Mesenteric fat pad (tissue), 1 donor: ENCODE data around the gene KRTAP2-2. TPM values are rescaled to one million over a fixed set of nuclear protein-coding genes. Genes with fewer than 3 reads are reported as not detected.
"Not testable (repeated sequence)": the region's sequence is repeated elsewhere in the genome, so short reads cannot be mapped to it uniquely, and the experiment has no call there.

Experiments used
- DNase-seq: peaks from one replicate; pipeline ENCODE4 v3.0.0-alpha.2; 2020; ENCODE audit warnings: low spot score
- long read RNA-seq: library from polyadenylated mRNA; unstranded; transcript quantifications from one replicate; pipeline ENCODE4 v2.0.0, GENCODE V29; 2020
- total RNA-seq: library from RNA; stranded (reverse); fragmentation: NEBNext Ultra II Directional; extraction: Animal tissue kit (Norgen Biotek cat#: 25700); gene quantifications from one replicate; pipeline ENCODE4 v1.2.1, GENCODE V29; 2021
- donor health status: DM: yes; HTN: yes; CAD: no.

KRTAP2-2 gene, protein sequence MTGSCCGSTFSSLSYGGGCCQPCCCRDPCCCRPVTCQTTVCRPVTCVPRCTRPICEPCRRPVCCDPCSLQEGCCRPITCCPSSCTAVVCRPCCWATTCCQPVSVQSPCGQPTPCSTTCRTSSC
- not detected for total RNA-seq
- long read RNA-seq: 0 reads

DNA sequence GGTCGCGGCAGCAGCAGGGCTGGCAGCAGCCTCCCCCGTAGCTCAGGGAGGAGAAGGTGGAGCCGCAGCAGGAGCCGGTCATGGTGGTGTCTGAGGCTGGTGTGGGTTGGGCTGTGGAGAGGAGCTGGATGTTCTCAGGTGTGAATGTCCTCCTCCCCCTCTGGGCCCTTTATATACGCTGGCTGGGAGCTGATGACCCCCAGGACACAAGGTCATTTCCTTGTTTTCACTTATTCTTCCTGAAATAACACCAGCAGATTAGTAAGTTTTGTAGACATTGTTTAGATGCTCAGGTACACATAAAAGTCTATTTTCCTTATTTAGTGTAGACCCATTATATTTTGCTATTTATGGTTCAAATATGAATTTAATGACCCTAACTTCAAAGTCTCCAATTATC, at the start of gene KRTAP2-2:
KRTAP2-2 (minus strand) TSS at position 101 of the 400 bp plus-strand sequence; CDS start at position 82, 19 bp downstream.
- DNase-seq: not testable (repeated sequence)

DNA sequence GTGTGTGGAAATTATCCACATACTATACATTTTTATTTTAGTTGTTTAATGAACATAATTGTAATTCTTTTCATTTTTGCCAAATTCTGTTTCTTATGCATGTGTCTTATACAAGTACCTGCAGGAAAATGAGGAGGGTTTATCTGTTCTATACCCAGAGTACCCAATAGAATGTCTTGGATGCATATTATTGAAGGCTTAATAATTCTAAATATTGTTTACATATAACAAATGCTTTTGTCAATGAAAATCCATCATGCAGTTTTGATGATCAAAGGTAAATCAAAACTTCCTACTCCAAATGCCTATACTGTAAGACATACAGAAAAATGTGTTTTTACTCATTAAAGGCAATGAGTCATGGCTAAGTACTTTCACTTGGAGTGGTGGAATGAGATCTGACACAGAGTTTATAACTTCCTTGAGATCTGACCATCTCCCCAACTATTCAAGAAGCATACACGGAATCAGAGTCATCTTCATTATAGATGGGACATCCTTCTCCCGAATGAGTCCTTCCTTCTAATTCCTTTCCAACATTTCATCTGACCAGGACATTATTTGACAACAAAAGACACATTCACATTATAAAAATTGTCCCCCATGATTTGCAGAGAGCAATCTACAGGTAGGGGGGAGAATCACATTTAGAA, 49.5 kb upstream of the KRTAP2-2 start:
- DNase-seq: not testable (repeated sequence)

DNA sequence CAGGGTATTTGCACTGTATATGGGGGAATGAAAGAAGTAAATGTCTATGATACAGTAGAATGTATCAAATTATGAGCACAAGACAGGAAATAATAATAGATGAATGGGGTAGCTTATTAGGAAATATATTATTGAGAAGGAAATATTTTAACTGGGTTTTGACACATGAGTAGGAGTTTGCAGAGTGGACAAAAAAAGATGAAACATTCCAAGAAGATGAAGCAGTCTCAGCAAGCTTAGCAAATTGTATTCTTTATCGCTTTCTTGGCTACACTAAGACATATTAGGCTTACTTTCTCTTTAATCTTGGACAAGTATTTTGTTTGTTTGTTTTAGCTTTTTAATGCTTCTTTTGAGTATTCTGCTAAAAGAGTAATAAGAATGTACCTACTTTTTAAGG, 48.9 kb upstream of the KRTAP2-2 start:
- no peak for DNase-seq

DNA sequence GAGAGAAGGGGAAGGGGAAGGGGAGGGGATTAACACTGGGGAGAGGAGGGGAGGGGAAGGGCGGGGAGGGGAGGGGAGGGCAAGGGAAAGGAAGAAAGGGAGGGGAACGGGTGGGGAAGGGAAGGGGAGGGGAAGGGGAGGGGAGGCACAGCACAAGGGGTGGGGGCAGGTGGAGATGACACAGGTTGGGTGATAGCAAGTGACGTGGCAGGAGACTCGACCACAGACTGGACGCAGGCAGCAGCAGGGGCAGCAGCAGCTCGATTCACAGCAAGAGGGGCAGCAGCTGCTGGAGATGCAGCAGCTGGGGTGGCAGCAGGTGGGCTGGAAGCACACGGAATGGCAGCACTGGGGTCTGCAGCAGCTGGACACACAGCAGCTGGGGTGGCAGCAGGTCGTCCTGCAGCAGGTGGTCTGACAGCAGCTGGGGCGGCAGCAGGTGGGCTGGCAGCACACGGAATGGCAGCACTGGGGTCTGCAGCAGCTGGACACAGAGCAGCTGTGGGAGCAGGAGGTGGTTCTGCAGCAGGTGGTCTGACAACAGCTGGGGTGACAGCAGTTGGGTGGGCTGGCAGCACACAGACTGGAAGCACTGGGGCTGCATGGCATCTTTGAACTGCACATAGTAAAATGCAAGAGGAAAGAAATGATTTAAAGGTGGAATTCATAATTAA, 46.7 kb upstream of the KRTAP2-2 start, which contains the start of gene KRTAP4-16:
KRTAP4-16 (minus strand) TSS at position 624 of the 674 bp plus-strand sequence; CDS start at position 624, 0 bp downstream.
- no peak for DNase-seq

DNA sequence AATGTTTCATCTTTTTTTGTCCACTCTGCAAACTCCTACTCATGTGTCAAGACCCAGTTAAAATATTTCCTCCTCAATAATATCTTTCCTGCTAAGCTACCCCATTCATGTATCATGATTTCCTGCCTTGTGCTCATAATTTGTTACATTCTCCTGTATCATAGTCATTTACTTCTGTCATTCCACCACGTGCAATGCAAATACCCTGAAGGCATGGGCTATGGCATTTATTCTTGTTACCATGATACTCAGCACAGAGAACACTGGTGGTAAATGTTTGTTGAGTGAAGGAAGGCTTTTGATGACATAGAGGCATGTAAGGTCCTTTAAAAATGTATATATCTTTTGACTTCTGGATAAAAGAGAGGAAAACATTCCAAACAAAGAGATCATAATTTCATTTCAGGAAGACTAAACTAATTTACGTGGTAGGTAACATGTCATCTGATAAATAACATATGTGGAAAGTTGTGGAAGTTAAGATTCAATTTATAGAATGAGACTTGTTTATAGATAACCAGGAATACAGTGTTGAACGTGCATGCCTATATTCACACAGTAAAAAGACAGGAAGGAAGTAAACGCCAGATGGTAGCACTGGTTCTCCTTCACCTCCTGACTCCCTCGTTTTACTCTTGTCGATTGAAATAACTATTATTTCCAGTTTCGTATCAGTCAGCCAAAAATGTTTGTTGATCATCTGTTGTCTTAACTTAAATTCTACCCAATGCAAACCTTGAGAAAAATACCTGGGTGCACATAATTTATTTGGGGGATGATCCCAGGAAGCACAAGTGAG, 44.9 kb upstream of the KRTAP2-2 start:
- not testable (repeated sequence) for DNase-seq

DNA sequence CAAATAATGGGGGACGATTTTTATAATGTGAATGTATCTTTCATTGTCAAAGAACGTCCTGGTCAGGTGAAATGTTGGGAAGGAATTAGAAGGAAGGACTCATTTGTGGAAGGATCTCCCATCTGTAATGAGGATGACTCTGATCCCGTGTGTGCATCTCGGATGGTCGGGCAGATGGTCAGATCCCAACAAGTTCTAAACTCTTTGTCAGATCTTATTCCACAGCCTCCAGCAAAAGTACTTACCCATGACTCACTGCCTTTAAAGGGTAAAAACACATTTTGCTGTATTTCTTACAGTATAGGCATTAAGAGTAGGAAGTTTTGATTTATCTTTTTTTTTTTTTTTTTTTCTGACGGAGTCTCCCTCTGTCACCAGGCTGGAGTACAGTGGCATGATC, 43.5 kb upstream of the KRTAP2-2 start:
- DNase-seq: no peak

DNA sequence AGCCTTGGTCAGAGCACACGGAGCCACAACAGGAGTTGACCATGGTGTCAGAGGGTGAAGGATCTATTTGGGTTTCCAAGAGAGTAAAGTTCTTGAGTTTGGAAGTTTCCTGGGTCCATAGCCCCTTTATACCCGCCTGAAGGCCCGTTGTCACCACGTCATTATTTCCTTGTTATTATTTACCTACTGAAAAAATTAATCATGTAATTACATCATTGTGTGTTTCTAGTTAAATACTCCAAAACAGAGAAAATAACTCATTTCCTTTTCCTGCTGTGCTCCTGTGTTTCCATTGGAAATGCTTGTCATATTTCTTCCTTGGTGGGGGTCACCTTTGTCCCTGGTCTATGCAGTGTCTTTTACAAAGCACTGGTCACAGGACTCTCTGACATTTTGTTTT, 43.0 kb upstream of the KRTAP2-2 start, which contains the start of gene KRTAP4-8:
KRTAP4-8 (minus strand) TSS at position 101 of the 400 bp plus-strand sequence; CDS start at position 43, 58 bp downstream.
- DNase-seq: no peak

DNA sequence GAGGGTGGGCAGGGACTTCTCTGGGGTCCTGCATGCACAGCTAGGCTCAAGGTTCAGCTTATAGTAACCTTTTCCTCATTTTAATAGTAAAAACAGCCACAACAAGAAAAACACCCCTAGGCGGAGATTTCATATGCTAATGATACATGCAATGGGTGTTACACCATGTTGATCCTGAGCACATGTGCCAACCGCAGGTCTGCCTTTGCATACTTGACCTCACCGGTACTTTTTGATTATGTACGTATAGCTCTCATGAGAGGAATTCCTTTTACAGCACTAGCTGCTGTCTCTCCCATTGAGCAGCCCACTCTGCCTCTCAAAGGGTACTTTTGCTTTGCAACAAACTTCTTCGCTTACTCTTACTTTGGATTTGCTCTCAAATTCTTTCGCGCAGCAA, 41.0 kb upstream of the KRTAP2-2 start:
- no peak for DNase-seq

DNA sequence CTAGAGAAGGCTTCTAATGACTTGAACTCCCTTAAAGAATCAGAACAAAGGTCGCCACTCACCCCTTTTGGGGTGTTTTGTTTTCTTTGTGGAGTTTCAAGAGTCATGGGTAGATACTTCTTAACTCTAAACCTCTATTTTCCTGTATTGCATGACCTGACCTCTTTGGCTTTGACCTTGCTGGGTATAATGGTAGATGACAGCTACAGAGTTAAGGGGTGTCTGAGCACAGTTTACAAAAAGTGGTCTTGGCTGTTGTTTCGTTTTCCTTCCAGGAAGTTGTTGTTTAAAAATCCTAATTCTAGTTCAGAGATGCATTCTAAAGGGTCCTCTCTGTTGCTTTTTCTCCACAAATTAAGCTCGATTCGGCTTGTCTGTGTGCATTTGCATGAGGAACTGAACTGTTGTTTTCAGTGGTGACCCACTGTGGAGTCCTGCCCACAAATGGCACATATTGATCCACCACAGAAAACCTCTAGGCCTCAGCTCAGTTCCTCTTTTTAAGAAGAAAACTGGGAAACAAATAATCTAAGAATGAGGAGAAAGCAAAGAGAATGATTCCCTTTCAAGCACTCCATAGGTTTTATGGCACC, 33.8 kb upstream of the KRTAP2-2 start:
- not testable (repeated sequence) for DNase-seq

DNA sequence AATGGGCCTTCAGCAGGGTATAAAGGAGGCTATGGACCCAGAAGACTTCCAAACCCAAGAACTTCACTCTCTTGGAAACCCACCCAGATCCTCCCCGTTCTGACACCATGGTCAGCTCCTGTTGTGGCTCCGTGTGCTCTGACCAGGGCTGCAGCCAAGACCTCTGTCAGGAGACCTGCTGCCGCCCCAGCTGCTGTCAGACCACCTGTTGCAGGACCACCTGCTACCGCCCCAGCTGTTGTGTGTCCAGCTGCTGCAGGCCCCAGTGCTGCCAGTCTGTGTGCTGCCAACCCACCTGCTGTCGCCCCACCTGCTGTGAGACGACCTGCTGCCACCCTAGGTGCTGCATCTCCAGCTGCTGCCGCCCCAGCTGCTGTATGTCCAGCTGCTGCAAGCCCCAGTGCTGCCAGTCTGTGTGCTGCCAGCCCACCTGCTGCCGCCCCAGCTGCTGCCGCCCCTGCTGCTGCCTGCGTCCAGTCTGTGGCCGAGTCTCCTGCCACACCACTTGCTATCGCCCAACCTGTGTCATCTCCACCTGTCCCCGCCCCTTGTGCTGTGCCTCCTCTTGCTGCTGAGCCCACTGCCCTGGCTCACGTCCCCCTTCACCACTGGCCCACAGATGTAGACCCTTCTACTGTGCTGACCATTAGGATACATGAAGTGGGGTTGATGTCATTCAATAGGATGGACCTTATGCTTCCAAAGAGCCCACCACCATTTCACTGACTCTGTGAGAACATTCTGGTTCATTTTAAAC, 29.2 kb upstream of the KRTAP2-2 start, which contains the start of gene KRTAP4-7:
KRTAP4-7 (plus strand) TSS at position 51 of the 757 bp plus-strand sequence; CDS start at position 108, 57 bp downstream.
- DNase-seq: not testable (repeated sequence)

DNA sequence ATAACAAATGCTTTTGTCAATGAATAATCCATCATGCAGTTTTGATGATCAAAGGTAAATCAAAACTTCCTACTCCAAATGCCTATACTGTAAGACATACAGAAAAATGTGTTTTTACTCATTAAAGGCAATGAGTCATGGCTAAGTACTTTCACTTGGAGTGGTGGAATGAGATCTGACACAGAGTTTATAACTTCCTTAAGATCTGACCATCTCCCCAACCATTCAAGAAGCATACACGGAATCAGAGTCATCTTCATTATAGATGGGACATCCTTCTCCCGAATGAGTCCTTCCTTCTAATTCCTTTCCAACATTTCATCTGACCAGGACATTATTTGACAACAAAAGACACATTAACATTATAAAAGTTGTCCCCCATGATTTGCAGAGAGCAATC, 28.4 kb upstream of the KRTAP2-2 start:
- DNase-seq: not testable (repeated sequence)

DNA sequence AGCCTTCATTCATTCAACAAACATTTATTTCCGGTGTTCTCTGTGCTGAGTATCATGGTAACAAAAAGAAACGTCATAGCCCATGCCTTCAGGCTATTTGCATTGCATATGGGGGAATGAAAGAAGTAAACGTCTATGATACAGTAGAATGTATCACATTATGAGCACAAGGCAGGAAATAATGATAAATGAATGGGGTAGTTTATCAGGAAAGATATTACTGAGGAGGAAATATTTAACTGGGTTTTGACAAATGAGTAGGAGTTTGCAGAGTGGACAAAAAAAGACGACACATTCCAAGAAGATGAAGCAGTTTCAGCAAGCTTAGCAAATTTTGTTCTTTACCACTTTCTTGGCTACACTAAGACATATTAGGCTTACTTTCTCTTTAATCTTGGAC, 27.6 kb upstream of the KRTAP2-2 start:
- no peak for DNase-seq

DNA sequence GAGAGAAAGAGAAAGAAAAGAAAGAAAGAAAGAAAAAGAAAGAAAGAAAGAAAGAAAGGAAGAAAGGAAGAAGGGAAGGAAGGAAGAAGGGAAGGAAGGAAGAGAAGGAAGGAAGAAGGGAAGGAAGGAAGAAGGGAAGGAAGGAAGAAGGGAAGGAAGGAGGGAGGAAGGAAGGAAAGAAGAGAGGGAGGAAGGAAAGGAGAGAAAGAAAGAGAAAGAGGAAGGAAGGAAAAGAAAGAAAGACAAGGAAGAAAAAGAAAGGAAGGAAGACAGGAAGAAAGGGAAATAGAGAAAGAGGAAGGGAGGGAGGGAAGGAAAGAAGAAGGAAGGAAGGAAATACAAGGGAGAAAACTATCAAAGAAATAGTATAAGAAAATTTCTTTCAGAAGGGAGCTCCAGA, 21.8 kb upstream of the KRTAP2-2 start:
- DNase-seq: no peak

DNA sequence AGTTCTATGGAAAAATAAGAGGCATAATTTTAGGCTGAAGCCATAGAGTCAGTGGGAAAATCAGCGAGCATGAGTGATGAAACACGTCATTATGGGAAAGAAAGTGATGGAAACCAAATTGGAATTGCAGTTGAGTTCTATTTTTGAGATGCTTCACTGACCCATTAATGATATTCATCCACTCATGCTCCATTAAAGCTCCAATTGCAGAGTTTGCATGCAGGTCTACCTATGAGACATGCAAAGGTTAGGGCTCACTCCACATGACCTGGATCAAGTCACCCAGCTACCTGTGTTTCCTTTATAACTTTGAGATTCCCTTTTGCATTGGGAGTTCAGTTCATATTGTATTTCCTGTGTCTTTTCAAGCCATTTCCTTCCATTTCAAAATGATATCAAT, 18.6 kb upstream of the KRTAP2-2 start:
- DNase-seq: no peak

DNA sequence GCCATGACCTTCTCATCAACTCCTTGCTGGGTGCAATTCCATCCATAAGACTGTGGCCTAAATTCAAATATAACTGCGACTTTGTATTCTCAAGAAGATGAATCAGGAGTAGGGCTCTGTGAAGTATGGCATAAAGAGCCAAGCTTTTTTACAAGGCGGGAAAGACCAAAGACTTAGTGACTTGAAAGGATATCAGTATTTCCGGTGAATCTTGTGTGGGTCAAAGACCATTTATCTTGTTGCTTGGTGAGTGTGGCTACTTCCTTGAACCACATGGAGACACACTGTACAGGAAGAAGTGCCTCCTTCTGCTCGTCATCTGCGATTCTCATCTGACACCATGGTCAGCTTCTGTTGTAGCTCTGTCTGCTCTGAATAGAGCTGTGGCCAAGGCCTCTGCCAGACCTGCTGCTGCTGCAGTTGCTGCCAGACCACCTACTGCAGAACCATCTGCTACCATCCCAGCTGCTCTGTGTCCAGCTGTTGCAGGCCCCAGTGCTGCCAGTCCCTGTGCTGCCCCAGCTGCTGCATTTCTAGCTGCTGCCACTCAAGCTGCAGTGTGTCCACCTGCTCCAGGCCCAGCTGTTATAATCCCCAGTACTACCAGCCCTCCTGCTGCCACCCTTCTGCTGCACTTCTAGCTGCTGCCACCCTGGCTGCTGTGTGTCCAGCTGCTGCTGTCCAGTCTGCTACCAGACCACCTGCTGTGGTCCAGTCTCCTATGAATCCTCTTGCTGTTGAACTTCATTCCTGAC, 16.8 kb upstream of the KRTAP2-2 start:
- no peak for DNase-seq

DNA sequence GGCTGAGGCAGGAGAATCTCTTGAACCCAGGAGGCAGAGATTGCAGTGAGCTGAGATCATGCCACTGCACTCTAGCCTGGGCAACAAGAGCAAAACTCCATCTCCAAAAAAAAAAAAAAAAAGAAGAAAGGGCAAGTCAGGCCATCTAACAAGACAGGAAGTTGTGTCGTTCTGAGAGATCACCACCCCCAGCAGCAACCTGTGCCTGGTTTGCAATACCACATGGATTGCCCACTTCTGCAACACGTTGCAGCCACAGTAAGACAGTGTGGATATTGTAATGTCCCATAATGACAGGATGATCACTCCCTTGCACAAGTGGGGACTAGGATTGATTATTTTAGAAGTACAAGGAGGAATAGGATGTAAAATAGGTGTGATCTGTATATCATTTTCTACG, 14.0 kb upstream of the KRTAP2-2 start:
- no peak for DNase-seq

DNA sequence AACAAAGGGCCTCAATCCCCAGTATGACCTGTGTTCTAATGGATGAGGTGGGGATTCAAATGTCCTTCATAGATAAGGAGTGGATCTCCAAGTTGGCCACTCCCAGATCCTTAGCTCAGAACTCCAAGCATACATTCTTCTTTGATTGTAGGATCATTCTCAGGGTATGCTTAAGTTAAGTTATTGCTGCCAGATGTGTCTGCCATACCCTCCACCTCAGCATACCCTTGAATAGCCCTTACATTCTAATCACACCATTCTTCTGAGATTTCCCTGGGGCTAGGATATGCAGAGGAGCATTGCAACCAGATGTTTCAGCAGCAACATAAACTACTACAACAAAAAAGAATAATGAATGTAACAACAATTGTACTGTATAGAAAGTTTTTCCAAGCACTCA, 12.3 kb upstream of the KRTAP2-2 start:
- no peak for DNase-seq

DNA sequence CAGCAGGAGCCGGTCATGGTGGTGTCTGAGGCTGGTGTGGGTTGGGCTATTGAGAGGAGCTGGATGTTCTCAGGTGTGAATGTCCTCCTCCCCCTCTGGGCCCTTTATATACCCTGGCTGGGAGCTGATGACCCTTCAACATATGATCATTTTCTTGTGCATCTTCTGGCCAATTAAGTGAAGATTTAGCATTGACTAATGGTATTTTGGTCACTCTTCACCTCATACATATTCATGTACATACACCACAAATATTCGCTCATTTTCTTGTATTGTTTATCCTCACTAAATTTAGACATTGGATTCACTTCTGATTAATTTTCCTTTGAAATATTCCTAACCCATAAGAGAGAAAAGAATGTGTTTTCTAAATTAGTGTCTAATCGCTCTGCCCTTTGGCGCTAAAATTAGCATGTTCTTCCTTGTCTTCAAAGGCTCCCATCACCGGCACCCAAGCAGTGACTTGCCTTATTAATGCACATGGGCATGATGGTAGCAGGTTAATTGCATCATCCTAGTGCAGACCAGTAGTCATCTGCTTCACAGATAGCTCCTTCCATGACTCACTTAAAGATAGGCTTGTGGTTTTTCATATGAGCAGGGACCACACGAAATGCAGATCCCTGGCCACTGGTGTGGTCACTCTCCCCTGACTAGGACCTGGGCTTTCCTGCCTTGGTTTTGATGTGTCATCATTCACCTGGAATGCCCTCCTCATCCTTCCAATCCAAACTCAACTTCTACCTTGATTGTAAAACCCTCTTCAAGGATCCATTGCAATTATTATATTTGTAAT, 11.0 kb upstream of the KRTAP2-2 start, which contains the start of gene KRTAP2-4:
KRTAP2-4 (minus strand) TSS at position 51 of the 796 bp plus-strand sequence; CDS start at position 17, 34 bp downstream.
- DNase-seq: no peak
